ENCODE measurements around the gene LURAP1L.
A peak's percentile ranks its signal among the peaks of the same experiment; 100 is the strongest.

LURAP1L gene

GRCh38 chr9:12775679-12776512 is 1.1 kb downstream of the LURAP1L start:
- peak; percentile 41 to 94 (median 60) for DNase-seq

GRCh38 chr9:12776513-12777055 is 1.8 kb downstream of the LURAP1L start:
- peak; percentile 76 to 97 (median 82) for DNase-seq
- intact Hi-C loops (cut with DNase I), result loop anchor here (2.0 to 10.0 kb wide), 2 partner anchors 52 to 108 kb away; no protein-coding TSS in a partner anchor

More at GRCh38 chr9:12775679-12776512, 1.1 kb downstream of the LURAP1L start:
- intact Hi-C loops (cut with DNase I), result loop anchor here (2.0 to 10.0 kb wide), 2 partner anchors 51 to 109 kb away; no protein-coding TSS in a partner anchor

GRCh38 chr9:12777121-12778022 is 2.6 kb downstream of the LURAP1L start:
- DNase-seq, result no peak
- intact Hi-C loops (cut with DNase I), result loop anchor here (2.0 to 10.0 kb wide), 2 partner anchors 53 to 107 kb away; no protein-coding TSS in a partner anchor

- intact Hi-C loops (cut with DNase I), result loop anchor here (10.0 kb wide), 1 partner anchor 54 kb away; no protein-coding TSS in a partner anchor
- DNase-seq, result no peak
These were observed 3.6 kb downstream of the LURAP1L start for GRCh38 chr9:12778389-12778788.

- no peak for DNase-seq
- intact Hi-C loops (cut with DNase I), result no loop called here
These were observed 6.5 kb downstream of the LURAP1L start for GRCh38 chr9:12781226-12781733.

GRCh38 chr9:12783767-12784460 is 9.1 kb downstream of the LURAP1L start:
- DNase-seq, result no peak
- intact Hi-C loops (cut with DNase I), result no loop called here

- intact Hi-C loops (cut with DNase I), result no loop called here
- DNase-seq, result peak in 1 of 10 donors; percentile 58
These were observed 9.8 kb downstream of the LURAP1L start for GRCh38 chr9:12784461-12785259.

GRCh38 chr9:12785260-12785770 is 10.5 kb downstream of the LURAP1L start:
- intact Hi-C loops (cut with DNase I), result no loop called here
- DNase-seq, result no peak

- intact Hi-C loops (cut with DNase I), result no loop called here
- DNase-seq, result no peak
These were observed 11.1 kb downstream of the LURAP1L start for GRCh38 chr9:12785941-12786340.

GRCh38 chr9:12790001-12790400 is 15.2 kb downstream of the LURAP1L start:
- DNase-seq, result no peak
- intact Hi-C loops (cut with DNase I), result no loop called here

- intact Hi-C loops (cut with DNase I), result no loop called here
These were observed 16.1 kb downstream of the LURAP1L start for GRCh38 chr9:12790883-12791282.

GRCh38 chr9:12794101-12794799 is 19.4 kb downstream of the LURAP1L start:
- DNase-seq, result no peak
- intact Hi-C loops (cut with DNase I), result no loop called here

More at GRCh38 chr9:12790883-12791282, 16.1 kb downstream of the LURAP1L start:
- DNase-seq, result no peak

- intact Hi-C loops (cut with DNase I), result no loop called here
- DNase-seq, result no peak
These were observed 21.8 kb downstream of the LURAP1L start for GRCh38 chr9:12796601-12797000.

GRCh38 chr9:12797037-12797436 is 22.2 kb downstream of the LURAP1L start:
- DNase-seq, result no peak
- intact Hi-C loops (cut with DNase I), result no loop called here

- DNase-seq, result no peak
- intact Hi-C loops (cut with DNase I), result no loop called here
These were observed 23.4 kb downstream of the LURAP1L start for GRCh38 chr9:12798066-12798770.

- intact Hi-C loops (cut with DNase I), result no loop called here
- no peak for DNase-seq
These were observed 26.4 kb downstream of the LURAP1L start for GRCh38 chr9:12801187-12801586.

GRCh38 chr9:12801663-12802062 is 26.8 kb downstream of the LURAP1L start:
- intact Hi-C loops (cut with DNase I), result no loop called here
- no peak for DNase-seq

GRCh38 chr9:12802093-12802492 is 27.3 kb downstream of the LURAP1L start:
- no peak for DNase-seq
- intact Hi-C loops (cut with DNase I), result no loop called here

Data from posterior cingulate gyrus (tissue), 11 donors.